Measurements from ENCODE around the gene SP6.

The SP6 gene

DNA sequence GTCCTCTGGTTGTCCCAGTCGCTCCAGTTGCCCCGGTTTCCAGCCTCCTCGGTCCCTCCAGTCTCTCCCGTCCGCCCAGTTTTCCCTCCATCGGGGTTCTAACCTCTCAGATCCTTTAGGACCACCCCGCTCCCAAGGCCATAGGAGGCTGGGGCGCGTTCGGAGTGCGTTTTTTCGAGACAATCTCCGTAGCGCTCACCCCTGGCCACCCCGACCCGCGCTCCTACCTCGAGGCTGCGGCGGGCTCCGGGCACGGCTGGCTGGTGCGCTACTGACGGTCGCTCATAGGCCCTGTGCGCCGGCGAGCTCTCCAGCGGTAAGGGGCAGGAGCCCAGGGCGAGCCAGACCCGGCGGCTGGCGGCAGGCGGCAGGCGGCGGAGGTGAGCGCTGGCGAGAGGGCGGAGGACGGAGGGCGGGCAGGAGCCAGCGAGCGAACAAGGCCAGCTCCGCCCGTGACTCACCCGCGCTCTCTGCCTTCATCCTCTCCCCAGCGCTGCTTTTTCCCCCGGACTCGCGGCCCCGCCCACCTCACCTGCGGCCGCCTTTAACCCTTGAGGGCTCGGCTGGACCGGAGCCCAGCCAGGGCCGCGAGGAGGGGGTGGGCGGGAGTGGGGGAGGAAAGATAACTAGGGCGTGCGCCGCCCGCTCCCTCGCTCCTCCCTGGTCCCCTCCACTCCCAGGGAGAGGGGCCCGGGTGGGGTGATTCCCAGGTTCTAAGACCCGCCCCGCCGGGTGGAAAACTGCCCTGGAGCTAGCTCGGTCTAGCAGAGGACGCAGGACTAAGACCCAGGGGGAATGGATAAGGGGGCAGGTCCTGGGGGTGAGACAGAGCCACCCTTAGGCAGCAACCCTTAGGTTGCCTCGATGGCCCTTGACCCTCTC, at the start of gene SP6:
Gene SP6 (minus strand): TSS at position 472 of the 882 bp plus-strand sequence. CDS start 2,734 bp downstream, outside the sequence.
- no peak for DNase-seq (ENCODE audit: low spot score)

DNA sequence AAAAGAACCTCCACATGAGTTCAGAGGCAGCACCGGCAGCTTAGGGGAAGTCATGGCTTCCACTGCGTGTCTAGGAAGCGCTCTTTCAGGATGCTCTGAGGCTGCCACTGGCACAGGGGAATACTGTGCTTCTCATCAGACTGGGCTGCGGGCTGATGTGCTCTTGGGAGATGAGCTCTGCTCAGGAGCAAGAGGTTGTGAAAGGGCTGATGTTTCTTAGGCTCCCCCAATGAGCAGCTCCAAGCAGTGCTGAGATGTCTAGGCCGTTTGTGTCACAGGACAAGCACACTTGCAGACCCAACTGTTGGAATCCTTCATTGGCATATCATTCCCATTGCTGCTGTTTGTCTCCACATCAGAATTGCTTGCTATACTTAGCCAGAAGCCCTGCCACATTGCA, 48.7 kb upstream of the SP6 start:
- no peak for DNase-seq (ENCODE audit: low spot score)

DNA sequence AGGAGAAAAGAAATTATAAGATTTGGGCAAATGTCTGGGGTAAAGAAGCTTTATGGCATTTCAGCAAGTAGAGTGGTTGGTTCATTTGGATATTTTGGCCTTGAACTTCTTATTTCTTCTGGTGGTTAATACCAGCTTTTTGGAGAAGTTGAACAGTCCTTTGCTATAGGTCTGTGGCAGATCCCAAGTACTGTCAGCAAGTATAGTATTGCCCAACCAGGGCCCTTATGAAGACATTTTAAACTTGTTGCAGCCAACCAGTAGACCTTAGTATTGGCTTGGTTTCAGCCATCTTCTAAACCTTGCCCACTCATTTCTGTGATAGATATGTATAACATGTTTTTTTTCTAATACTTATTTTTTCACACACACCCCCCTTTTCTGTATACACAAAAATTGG, 47.3 kb upstream of the SP6 start:
- no peak for DNase-seq (ENCODE audit: low spot score)

DNA sequence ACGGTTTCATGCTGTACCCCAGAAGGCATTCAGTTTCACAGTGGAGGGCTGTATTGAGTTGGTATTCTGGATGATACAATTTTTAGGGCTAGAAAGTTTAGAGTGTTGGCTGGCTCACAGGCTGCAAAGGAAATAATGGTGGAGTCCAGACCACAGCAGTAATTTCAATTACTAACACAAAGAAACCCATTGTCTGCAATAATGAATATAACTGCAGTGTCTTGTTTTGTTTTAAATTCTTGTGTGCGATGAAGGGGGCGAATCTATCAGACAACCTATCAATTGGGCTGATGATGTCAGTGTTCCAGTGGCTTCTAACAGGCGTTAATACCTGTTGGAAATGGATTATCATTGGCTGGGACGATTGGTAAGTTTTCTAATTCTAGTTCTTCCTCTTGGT, 46.6 kb upstream of the SP6 start:
- no peak for DNase-seq (ENCODE audit: low spot score)

DNA sequence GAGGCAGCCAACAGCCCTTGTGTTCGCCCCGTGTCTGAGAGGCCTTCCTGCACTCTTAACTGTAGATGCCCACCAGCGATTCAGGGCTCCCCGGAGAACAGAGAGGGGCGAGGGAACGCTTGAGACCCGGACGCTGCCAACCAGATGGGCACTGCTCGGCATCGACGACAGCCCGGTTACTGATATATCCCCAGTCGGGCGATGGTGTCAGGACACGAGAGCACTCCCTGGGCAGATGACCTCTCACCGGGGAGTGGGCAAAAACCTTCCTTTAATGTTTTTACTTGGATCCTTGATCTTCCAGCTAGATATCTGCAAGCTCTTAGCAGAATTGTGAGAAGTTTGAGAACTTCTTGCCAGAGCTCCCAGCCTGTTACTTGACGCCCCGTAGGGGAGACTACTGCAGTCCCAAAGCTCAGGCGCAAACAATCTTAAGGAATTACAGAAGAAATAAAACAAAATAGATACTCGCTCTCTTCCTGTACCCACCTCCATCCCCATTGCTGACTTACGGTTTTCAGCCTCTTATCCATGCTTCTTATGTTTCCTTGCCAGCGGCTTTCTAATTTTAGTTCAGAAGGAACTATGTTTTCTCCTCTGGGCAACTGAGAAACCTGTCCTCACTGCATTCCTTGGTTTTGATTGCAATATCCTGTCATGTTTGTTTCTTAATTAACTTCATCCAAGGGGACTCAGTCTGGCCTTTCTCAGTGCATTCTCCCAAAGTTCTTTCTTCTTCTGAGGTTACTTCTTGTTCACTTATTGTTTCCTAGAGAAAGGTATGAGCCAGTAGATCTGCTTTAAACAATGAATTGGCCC, 45.9 kb upstream of the SP6 start:
- peak; percentile 16 for DNase-seq (ENCODE audit: low spot score)

DNA sequence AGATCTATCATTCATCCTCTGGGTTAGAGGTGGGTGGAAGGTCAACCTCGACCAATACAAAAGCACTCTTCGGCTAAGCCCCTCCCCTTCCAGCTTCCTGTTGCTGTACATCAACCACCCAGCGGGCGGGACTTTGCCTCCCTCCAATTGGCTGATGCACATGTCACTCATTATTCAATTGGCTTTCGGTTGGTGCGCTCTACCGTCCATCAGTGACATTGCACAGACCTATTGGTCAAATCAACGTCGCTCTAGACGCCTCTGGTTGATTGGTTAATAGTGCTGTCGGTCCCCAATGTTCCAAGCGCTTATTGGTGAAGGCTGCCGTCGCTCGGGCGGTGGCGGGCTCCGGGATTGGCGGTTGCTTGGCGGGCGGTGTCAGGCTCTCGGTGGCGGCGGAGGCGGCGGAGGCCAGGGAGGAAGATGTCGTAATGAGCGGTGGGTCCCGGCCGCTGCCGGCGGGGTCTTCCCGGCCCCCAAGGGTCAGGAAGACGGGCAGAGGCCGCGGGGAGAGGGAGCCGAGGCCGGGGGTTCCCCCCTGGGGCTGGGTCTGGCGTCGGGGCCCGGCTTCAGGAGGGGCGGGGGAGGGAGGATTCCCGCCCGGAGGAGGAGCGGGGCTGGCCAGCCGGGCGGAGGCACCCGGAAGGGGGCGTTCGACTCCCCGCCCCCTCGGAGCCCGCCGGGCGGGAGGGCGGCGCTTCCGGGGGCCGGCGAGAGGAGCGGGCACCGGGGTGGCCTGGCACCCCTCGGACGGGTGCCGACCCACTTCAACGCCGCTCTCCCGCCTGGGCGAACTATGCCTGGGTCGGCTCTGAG, 45.1 kb upstream of the SP6 start, which contains the start of gene SP2:
Gene SP2 (plus strand): TSS at position 381 of the 816 bp plus-strand sequence. CDS start 51 bp downstream, at position 432.
- peak; percentile 100 for DNase-seq (ENCODE audit: low spot score)

DNA sequence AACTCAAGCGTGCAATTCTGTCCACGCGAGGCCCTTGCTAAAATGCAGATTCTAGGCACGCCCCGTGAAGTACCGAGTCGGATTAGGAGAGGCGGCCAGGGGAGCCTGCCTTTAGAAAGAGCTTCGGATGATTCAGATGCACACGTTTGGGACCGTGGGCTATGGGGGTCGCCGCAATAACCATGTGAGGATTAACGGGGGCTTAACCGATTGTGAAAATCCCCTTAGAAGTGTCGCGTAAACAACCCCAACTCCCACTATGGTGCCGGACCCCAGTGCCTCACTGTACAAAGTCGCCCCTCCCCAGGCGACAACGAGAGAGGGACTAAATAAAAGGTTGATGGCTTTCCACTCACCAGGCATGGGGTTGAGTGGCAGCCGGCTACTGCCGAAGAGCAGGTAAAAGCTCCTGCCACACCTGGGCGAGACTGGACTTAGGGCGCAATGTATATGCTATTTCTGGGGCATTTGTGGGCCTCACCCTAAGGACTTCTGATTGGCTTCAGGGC, 44.4 kb upstream of the SP6 start:
- peak; percentile 66 for DNase-seq (ENCODE audit: low spot score)

DNA sequence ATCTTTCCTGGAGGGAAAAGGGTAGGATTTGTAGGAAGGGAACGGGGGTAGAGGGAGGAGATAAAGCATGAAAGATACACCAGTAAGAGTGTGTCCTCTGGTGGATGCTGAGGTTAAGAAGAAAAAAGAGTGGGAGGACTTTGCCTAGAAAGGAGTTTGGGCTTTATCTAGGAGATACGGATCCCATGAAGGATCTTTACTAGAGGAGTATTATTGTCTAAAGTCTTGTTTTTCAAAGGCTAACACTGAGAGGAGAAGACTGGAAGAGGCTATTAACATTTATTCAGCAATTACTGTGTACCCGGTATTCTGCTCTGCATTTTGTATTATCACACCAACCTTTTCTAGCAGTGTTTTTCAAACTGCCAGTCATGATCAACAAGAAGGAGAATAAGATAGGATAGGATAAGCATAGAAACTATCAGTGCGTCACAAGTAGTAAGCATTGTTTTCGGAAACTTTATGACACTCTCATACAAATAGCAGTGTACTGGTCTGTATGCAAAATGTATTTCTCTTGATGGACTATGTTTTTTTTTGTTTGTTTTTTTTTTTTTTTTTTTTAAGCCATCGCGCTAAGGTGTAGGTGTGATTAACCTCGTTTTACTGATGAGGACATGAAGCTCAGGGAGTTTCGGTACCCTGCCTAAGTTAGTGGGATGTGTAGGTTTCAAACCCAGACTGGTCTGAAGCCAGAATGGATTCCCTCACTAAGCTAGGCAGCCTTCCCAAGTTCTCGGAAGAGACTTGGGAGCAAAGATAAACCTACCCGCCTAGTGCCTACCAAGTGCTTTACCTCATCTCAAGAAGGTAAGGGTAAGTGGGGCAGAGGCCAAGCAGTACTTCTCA, 43.8 kb upstream of the SP6 start:
- peak; percentile 24 for DNase-seq (ENCODE audit: low spot score)

DNA sequence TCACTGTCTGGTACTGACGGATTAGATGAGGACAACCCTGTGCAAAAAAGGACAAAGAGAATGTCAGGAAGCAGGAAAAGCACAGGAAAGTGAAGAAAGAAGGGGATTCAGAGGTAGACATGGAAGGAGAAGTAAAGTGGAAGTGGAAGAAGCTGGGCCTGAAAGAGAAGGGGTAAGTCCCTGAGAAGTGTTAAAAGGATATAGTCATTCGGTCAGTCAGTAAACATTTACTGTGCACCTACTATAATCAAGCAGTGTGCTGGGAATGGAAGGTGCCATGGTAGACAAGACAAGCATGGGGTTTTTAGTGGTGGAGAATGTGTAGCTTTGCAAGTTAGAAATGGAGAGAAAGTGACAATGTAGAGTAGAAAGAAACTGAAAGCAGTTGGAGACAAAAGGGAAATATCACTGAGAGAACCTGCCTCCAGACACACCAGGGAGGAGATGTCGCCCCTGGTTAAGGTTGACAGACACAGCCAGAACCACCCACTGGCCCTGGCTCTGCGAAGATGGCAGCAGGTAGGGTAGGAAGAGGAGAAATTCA, 40.7 kb upstream of the SP6 start:
- DNase-seq (ENCODE audit: low spot score), result no peak

DNA sequence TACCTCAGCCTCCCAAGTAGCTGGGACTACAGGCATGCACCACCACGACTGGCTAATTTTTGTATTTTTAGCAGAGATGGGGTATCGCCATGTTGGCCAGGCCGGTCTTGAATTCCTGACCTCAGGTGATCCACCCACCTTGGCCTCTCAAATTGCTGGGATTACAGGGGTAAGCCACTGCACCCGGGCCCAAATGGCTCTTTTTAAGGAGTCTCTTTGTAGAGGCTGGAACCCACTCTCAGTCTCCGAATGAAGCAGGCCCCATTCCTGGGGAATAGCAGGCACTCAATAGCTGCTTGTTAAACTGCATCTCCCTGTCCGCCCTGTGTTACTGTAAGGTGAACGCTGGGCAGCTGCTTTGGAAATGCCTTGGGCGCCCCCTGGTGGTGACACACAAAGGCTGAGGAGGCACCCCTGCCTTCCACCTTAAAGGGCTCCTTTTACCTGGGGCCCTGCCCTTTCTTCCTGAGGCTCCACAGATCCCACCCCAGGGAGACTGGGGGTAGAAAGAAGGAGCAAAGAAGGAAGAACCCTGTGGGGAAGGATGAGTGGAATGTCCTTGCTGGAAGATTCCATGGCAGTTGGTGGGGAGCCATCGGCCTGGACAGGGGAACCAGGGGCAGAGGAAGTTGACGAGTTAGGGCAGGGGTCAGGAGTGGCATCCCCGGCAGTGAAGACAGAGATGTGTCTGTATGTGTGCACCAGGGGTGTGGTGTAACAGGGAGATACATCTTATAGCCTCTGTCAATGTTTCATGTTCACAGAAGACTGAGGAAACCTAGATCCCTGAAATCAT, 39.0 kb upstream of the SP6 start:
- peak; percentile 88 for DNase-seq (ENCODE audit: low spot score)

DNA sequence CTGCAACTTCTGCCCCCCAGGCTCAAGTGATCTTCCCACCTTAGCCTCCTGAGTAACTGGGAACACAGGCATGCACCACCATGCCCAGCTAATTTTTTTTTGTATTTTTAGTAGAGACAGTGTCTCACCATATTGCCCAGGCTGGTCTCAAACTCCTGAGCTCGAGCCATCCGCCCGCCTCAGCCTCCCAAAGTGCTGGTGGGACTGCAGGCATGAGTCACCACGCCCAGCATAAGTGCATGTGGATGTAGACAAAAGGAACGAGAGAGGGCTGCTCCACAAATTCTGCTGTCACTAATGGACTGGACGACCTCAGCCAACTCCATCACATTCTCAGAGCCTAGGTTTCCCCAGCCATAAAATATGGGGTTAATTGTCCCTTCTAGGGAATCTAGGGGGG, 37.3 kb upstream of the SP6 start:
- no peak for DNase-seq (ENCODE audit: low spot score)

DNA sequence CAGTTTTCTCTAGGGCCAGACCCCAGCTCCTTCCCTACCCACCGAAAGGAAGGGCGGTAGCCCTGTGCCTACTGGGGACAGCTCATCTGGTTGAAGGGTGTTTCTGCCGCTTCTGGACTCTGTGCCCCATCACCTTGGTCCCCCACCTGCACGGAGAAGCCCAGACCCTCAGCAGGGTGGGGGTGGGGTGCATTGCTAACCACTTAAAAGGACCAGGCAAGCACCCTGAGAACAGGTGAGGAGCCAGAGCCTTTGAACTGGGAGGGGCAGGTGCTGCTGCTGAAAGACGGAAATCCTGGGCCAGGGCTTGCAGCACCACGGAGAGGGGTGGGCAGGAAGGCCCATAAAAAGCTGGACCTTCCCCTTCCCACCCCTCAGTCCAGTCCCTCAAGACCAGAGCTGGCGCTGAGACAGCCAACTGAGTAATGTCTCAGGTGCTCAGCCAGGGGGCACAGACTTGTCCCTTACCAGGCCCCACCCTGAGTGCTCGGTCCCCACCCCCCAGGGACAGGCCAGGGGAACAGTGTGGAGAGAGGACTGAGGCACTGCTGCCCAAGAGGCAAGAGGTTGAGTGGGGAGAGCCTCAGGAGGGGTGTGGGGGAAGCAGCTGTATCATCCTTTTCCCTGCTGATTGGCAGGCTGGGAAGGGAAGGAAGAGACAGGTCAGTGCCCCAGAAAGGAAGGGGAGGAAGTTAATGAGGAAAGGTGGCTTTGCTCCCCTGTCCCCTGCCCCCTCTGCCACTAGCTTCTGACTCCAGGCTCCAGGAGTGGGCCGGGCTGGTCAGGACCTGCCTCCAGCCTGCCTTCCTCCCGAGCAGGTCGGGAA, 34.2 kb upstream of the SP6 start:
- DNase-seq (ENCODE audit: low spot score), result no peak

DNA sequence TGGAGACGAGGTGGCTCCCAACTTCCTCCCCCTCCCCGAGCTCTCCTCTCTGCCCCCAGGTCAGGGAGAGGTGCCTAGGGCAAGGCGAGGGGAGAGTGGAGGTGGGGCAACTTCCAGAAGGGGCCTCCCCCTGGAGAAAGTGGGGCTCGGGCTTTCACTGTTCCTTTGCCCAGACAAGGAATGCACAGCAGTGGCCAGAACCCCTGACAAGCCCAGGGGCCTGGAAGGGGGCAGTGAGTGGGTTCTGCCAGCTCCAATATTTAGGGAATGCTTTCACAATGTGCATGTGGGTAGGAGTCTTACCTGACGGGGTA, 33.4 kb upstream of the SP6 start:
- DNase-seq (ENCODE audit: low spot score), result no peak

DNA sequence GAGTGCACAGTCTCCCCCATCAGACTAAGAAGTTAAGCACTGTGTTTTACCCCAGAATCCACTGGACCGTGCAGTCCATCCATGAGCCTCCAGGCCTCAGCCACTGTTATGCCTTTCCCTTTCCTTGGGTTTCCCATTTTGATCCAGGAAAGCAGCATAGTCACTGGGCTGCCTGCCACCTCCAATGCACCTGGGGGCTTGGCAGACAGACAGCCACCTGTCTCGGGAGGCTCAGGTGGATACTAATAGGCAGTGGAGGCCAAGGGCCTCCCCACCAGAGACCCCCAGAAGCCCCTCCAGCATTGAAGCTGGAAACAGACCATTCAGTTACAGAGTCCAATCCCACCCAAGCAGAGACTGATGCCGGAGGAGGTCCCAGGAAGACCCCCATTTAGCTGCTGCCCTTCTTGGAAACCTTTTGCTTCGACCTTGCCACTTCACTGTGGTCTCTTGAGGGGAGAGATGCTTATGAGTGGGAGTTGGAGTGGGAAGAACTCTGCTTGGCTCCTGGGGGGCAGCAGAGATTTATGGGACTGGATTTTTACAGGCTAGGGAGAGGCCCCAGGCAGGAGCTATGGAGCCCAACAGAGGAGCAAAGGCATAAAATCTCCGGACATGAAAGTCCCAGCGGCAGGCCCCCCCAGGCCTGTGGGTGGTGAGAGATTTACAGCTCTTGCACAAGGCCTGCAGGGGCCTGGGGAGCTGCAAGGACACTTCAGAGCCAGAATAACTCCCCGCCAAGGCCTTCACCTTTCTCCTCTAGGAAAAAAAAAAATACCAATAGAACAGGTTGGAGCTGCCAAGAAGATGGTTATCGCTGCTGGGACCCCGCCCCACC, 32.8 kb upstream of the SP6 start:
- no peak for DNase-seq (ENCODE audit: low spot score)

DNA sequence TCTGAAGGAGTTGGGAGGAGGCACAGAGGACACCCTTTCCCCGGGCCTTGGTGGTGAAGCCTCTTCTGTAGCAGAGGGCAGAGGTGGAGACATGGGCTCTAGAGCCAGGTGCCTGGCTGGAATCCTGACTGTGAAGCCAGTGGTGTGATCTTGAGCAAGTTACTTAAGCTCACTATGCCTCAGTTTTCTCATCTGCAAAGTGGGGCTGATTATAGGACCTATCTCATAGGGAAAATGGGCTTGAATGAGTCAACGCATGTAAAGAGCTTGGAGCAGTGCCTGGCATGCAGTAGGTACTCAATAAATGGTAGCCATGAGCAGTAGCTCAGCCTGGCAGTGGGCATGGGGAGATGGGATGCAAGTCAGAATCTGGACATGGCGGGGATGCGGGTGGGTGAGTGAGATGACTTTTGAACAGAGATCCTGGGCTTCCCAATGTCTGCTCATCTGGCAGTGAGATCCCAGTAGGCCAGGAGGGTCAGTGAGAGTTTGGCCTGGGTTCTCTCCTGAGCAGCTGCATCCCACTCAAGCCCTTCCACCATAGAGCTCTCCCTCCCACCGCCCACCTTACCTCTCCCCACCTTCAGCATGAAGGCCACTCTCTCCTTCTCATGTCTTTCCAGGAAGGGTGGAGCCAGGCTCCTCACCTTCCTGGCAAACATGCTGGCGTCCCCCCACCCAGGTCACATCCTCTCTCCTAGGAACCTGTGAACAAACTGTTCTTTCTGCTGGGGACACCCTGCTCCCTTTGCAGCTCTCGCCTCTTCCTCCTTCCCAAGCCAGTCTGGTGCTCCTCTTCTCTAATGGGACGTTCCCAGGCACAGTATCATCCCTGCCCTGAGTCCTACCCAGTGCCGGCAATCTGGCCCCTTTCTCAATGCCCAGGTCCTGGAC, 32.0 kb upstream of the SP6 start:
- no peak for DNase-seq (ENCODE audit: low spot score)

DNA sequence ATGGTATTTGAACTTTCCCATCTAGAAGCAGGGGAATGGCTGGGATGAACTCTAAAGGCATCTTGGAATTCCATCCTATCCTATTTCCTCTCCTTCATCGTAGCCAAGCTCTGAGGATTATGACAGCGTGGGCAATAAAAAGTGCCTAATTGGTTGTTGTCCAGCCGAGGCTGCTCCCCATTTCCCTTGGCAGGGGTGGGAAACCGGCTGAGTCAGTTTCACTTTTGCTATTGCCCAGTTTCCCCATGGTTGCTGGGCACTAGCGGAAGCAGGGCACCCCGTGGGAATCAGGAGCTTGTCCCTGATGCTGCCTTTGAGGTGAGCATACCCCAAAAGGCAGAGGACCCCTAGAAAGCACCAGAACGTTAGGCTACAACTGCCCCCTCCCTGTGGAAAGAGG, 31.3 kb upstream of the SP6 start:
- DNase-seq (ENCODE audit: low spot score), result no peak

DNA sequence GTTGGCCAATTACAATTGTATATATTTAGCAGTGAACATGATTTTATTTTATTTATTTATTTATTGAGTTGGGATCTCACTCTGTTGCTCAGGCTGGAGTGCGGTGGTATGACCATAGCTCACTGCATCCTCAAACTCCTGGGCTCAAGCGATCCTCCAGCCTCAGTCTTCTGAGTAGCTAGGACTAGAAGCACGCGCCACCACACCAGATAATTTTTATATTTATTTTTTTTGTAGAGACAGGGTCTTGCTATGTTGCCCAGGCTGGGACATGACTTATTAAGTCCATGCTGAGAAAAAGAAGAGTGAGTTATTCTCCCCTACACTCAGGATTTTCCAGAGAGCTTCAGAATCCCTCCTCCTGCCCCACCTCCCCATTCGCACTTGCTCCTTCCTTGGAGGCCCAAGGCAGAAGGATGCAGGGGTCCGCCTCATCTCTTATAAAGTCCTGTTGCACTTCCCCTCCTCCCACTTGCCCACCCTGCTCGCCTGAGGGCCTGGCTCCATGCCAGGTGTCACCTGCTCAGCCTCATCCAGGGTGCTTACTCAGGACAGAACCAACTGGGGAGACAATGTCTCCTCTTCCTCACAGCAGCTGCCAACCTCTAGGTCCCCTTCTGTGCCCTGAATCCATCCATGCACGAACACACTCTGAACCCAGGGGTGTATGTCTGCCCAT, 29.0 kb upstream of the SP6 start:
- DNase-seq (ENCODE audit: low spot score), result no peak
